SH-SY5Y (cell line): ENCODE results near the gene PPP1R15B.

Source experiments
- GATA2 ChIP-seq: IDR thresholded peaks from 2 replicates; pipeline ENCODE4 v1.6.1; 2011; ENCODE audit warnings: mild to moderate bottlenecking, low read depth, low read length
- GATA3 ChIP-seq: IDR thresholded peaks from 2 replicates; pipeline ENCODE4 v1.6.1; 2011; ENCODE audit warnings: low read depth, mild to moderate bottlenecking, low read length, moderate library complexity

GRCh38 chr1:204406621-204407020 lies 5.0 kb downstream of the PPP1R15B start:
- TF ChIP-seq GATA2: no peak
- no peak for TF ChIP-seq GATA3
